Embryonic facial prominence (tissue), 1 donor: ENCODE data around the gene IL6.
"Not testable (repeated sequence)": the region's sequence is repeated elsewhere in the genome, so short reads cannot be mapped to it uniquely, and the experiment has no call there.

Experiments
- DNase-seq: peaks from one replicate; pipeline ENCODE4 v3.0.0-alpha.2; 2016; ENCODE audit errors: extremely low spot score

IL6 gene

GRCh38 chr7:22726907-22727713 is at the start of gene IL6:
Gene IL6 (plus strand): TSS chr7:22727200. CDS start chr7:22727263, 63 bp downstream.
- DNase-seq = peak; percentile 46

GRCh38 chr7:22677263-22677662 is 49.7 kb upstream of the IL6 start:
- not testable (repeated sequence) for DNase-seq

- no peak for DNase-seq
Measured at GRCh38 chr7:22677680-22678079, 49.3 kb upstream of the IL6 start.

- no peak for DNase-seq
Measured at GRCh38 chr7:22680482-22680911, 46.5 kb upstream of the IL6 start.

GRCh38 chr7:22681312-22681711 is 45.7 kb upstream of the IL6 start:
- DNase-seq = no peak

- no peak for DNase-seq
Measured at GRCh38 chr7:22681852-22682657, 44.9 kb upstream of the IL6 start.

- DNase-seq = no peak
Measured at GRCh38 chr7:22683379-22683778, 43.6 kb upstream of the IL6 start.

GRCh38 chr7:22686620-22687019 is 40.4 kb upstream of the IL6 start:
- DNase-seq = no peak

GRCh38 chr7:22688084-22688483 is 38.9 kb upstream of the IL6 start:
- DNase-seq = no peak

- not testable (repeated sequence) for DNase-seq
Measured at GRCh38 chr7:22688934-22689333, 38.1 kb upstream of the IL6 start.

- DNase-seq = no peak
Measured at GRCh38 chr7:22694597-22695207, 32.3 kb upstream of the IL6 start.

- no peak for DNase-seq
Measured at GRCh38 chr7:22695476-22696132, 31.4 kb upstream of the IL6 start.

- DNase-seq = no peak
Measured at GRCh38 chr7:22696541-22697228, 30.3 kb upstream of the IL6 start.

GRCh38 chr7:22697322-22697859 is 29.6 kb upstream of the IL6 start:
- no peak for DNase-seq

- DNase-seq = no peak
Measured at GRCh38 chr7:22697876-22698606, 29.0 kb upstream of the IL6 start.

GRCh38 chr7:22698767-22699166 is 28.2 kb upstream of the IL6 start:
- no peak for DNase-seq

- DNase-seq = no peak
Measured at GRCh38 chr7:22700559-22701002, 26.4 kb upstream of the IL6 start.

- DNase-seq = no peak
Measured at GRCh38 chr7:22702516-22702915, 24.5 kb upstream of the IL6 start.

GRCh38 chr7:22703107-22703855 is 23.7 kb upstream of the IL6 start:
- not testable (repeated sequence) for DNase-seq
